ENCODE measurements around the gene EMILIN3.

The EMILIN3 gene

GRCh38 chr20:41395667-41396664 is 29.3 kb upstream of the EMILIN3 start:
- POLR2A ChIA-PET: no interaction called here
- Histone ChIP-seq H3K27ac (ENCODE audit: insufficient read depth in 1 of 2, low read depth in 1 of 2, low read length in 2 of 2, poor library complexity in 1 of 2, severe bottlenecking in 2 of 2) (no peak overlapping the region), H3K27me3 (replicated peaks in 2 of 5; ENCODE audit: control insufficient read depth in 4 of 5, insufficient read depth in 5 of 5, low read length in 4 of 5) (peaks cover 0 to 7% (median 3%) of the 10 kb centered on the region in 5 experiments), H3K36me3 (ENCODE audit: control insufficient read depth in 4 of 4, insufficient read depth in 4 of 4, low read length in 3 of 4) (no peaks in the 10 kb centered on the region), H3K4me1 (ENCODE audit: control extremely low read depth in 1 of 4, control insufficient read depth in 4 of 4, insufficient read depth in 4 of 4, low read length in 3 of 4) (no peaks in the 10 kb centered on the region), H3K9me3 (ENCODE audit: control extremely low read depth in 1 of 5, control insufficient read depth in 4 of 5, insufficient read depth in 2 of 5, low read depth in 1 of 5, low read length in 4 of 5) (no peaks in the 10 kb centered on the region), H3K4me3 (ENCODE audit: control insufficient read depth in 1 of 7, extremely low read depth in 1 of 7, insufficient read depth in 4 of 7, low read depth in 2 of 7, low read length in 6 of 7) (no peak overlapping the region)
- WGBS (ENCODE audit: insufficient coverage): 82% methylated on average over 8 of the region's 18 CpGs
- CTCF ChIA-PET: no interaction called here
- DNase-seq: no peak

GRCh38 chr20:41394931-41395666 is 28.5 kb upstream of the EMILIN3 start:
- H3K4me1 ChIP-seq (ENCODE audit: control extremely low read depth in 1 of 4, control insufficient read depth in 4 of 4, insufficient read depth in 4 of 4, low read length in 3 of 4): no peaks in the 10 kb centered on the region
- no peak for DNase-seq
- H3K36me3 ChIP-seq (ENCODE audit: control insufficient read depth in 4 of 4, insufficient read depth in 4 of 4, low read length in 3 of 4): no peaks in the 10 kb centered on the region
- peaks cover 0 to 7% (median 3%) of the 10 kb centered on the region in 5 experiments for H3K27me3 ChIP-seq (replicated peaks in 2 of 5; ENCODE audit: control insufficient read depth in 4 of 5, insufficient read depth in 5 of 5, low read length in 4 of 5)
- CTCF ChIA-PET: no interaction called here
- H3K4me3 ChIP-seq (ENCODE audit: control insufficient read depth in 1 of 7, extremely low read depth in 1 of 7, insufficient read depth in 4 of 7, low read depth in 2 of 7, low read length in 6 of 7): no peak overlapping the region
- H3K27ac ChIP-seq (ENCODE audit: insufficient read depth in 1 of 2, low read depth in 1 of 2, low read length in 2 of 2, poor library complexity in 1 of 2, severe bottlenecking in 2 of 2): no peak overlapping the region
- POLR2A ChIA-PET: no interaction called here
- 96% methylated on average over 7 of the region's 9 CpGs for WGBS (ENCODE audit: insufficient coverage)
- H3K9me3 ChIP-seq (ENCODE audit: control extremely low read depth in 1 of 5, control insufficient read depth in 4 of 5, insufficient read depth in 2 of 5, low read depth in 1 of 5, low read length in 4 of 5): no peaks in the 10 kb centered on the region

DNA sequence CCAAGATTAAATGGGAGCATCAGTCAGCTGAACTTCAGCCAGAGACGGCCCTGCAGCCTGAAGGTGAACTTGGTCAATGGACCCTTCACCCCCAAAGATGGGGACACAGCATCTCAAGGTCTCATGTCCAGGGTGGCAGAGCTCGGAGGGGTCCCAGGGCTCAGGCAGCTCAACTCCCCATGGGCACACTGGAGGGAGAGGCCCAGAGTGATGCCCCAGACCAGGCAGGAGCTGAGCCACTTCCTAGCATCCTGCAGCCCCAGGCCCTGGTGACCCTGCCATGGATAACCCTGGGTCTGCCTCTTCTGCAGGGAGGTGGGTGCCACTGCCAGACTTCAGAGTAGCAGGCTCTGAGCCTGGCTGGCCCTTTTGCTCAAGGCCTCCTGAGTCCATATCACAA is 27.5 kb upstream of the EMILIN3 start:
- no peak overlapping the region for H3K4me3 ChIP-seq (ENCODE audit: control insufficient read depth in 1 of 7, extremely low read depth in 1 of 7, insufficient read depth in 4 of 7, low read depth in 2 of 7, low read length in 6 of 7)
- CTCF ChIA-PET: interaction anchor here (1.0 kb wide), 1 partner anchor 16 kb away, joined by 3 read pairs; no protein-coding TSS in a partner anchor
- H3K36me3 ChIP-seq (ENCODE audit: control insufficient read depth in 4 of 4, insufficient read depth in 4 of 4, low read length in 3 of 4): no peaks in the 10 kb centered on the region
- 86% methylated on average over 2 of the region's 2 CpGs for WGBS (ENCODE audit: insufficient coverage)
- DNase-seq: no peak
- H3K4me1 ChIP-seq (ENCODE audit: control extremely low read depth in 1 of 4, control insufficient read depth in 4 of 4, insufficient read depth in 4 of 4, low read length in 3 of 4): no peaks in the 10 kb centered on the region
- POLR2A ChIA-PET: no interaction called here
- H3K27me3 ChIP-seq (replicated peaks in 2 of 5; ENCODE audit: control insufficient read depth in 4 of 5, insufficient read depth in 5 of 5, low read length in 4 of 5): peaks cover 0 to 7% (median 3%) of the 10 kb centered on the region in 5 experiments
- no peaks in the 10 kb centered on the region for H3K9me3 ChIP-seq (ENCODE audit: control extremely low read depth in 1 of 5, control insufficient read depth in 4 of 5, insufficient read depth in 2 of 5, low read depth in 1 of 5, low read length in 4 of 5)
- no peak overlapping the region for H3K27ac ChIP-seq (ENCODE audit: insufficient read depth in 1 of 2, low read depth in 1 of 2, low read length in 2 of 2, poor library complexity in 1 of 2, severe bottlenecking in 2 of 2)

- H3K27me3 ChIP-seq (replicated peaks in 2 of 5; ENCODE audit: control insufficient read depth in 4 of 5, insufficient read depth in 5 of 5, low read length in 4 of 5): peaks cover 0 to 7% (median 3%) of the 10 kb centered on the region in 5 experiments
- no peak overlapping the region for H3K27ac ChIP-seq (ENCODE audit: insufficient read depth in 1 of 2, low read depth in 1 of 2, low read length in 2 of 2, poor library complexity in 1 of 2, severe bottlenecking in 2 of 2)
- POLR2A ChIA-PET: no interaction called here
- H3K4me3 ChIP-seq (ENCODE audit: control insufficient read depth in 1 of 7, extremely low read depth in 1 of 7, insufficient read depth in 4 of 7, low read depth in 2 of 7, low read length in 6 of 7): no peak overlapping the region
- H3K9me3 ChIP-seq (ENCODE audit: control extremely low read depth in 1 of 5, control insufficient read depth in 4 of 5, insufficient read depth in 2 of 5, low read depth in 1 of 5, low read length in 4 of 5): no peaks in the 10 kb centered on the region
- H3K4me1 ChIP-seq (ENCODE audit: control extremely low read depth in 1 of 4, control insufficient read depth in 4 of 4, insufficient read depth in 4 of 4, low read length in 3 of 4): no peaks in the 10 kb centered on the region
- WGBS (ENCODE audit: insufficient coverage): no CpG with 5 or more reads among the region's 3 CpGs
- no peak for DNase-seq
- CTCF ChIA-PET: interaction anchor here (1.0 kb wide), 1 partner anchor 17 kb away, joined by 3 read pairs; no protein-coding TSS in a partner anchor
- H3K36me3 ChIP-seq (ENCODE audit: control insufficient read depth in 4 of 4, insufficient read depth in 4 of 4, low read length in 3 of 4): no peaks in the 10 kb centered on the region
Measured at GRCh38 chr20:41393705-41394066, 27.1 kb upstream of the EMILIN3 start.

DNA sequence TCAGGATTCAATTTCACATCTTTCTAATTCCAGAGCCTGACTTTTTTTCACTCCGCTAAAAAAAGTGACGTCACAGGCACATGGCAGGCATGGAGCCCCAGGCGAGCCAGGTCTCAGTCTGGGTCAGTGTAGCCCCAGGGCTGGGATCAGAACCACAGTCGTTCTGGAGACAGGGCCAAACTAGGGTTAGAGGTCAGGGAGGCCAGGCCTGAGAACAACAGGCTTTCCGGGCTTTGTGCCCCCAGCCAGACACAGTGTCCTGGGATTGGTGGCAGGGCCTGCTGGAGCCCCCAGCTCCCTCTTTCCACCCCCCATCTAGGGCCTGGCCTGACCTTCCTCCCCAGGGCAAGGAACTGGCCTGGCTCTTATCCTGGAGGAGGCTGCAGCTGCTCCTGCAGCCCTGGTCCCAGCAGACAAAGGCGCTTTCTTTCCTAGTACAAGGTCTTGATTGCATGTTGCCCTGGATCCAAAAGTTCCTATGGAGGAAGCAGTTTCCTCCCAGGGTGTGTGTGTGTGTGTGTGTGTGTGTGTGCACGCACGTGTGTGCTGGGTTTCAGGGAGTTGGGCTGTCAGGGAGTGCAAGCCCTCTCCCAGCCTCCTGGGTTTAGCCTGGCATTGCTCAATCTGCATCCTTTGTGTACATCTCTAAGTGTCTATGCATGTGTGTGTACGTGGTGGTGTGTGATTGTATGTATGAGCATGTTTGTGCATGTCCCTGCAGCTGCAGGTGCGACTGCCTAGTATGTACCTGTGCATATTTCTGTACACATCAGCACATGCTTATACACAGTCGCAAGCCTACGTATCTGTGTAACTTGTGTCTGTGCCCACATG is 26.5 kb upstream of the EMILIN3 start:
- ChIA-PET CTCF (interaction anchor here (1.0 kb wide), 1 partner anchor 17 kb away, joined by 3 read pairs; no protein-coding TSS in a partner anchor), POLR2A (no interaction called here)
- Histone ChIP-seq H3K4me3 (ENCODE audit: control insufficient read depth in 1 of 7, extremely low read depth in 1 of 7, insufficient read depth in 4 of 7, low read depth in 2 of 7, low read length in 6 of 7) (no peak overlapping the region), H3K36me3 (ENCODE audit: control insufficient read depth in 4 of 4, insufficient read depth in 4 of 4, low read length in 3 of 4) (no peaks in the 10 kb centered on the region), H3K27ac (ENCODE audit: insufficient read depth in 1 of 2, low read depth in 1 of 2, low read length in 2 of 2, poor library complexity in 1 of 2, severe bottlenecking in 2 of 2) (no peak overlapping the region), H3K27me3 (replicated peaks in 2 of 5; ENCODE audit: control insufficient read depth in 4 of 5, insufficient read depth in 5 of 5, low read length in 4 of 5) (peaks cover 0 to 9% (median 3%) of the 10 kb centered on the region in 5 experiments), H3K9me3 (ENCODE audit: control extremely low read depth in 1 of 5, control insufficient read depth in 4 of 5, insufficient read depth in 2 of 5, low read depth in 1 of 5, low read length in 4 of 5) (no peaks in the 10 kb centered on the region), H3K4me1 (ENCODE audit: control extremely low read depth in 1 of 4, control insufficient read depth in 4 of 4, insufficient read depth in 4 of 4, low read length in 3 of 4) (no peaks in the 10 kb centered on the region)
- WGBS (ENCODE audit: insufficient coverage): 93% methylated on average over 3 of the region's 12 CpGs
- DNase-seq: no peak

GRCh38 chr20:41392295-41392694 is 25.7 kb upstream of the EMILIN3 start:
- Histone ChIP-seq H3K27me3 (replicated peaks in 2 of 5; ENCODE audit: control insufficient read depth in 4 of 5, insufficient read depth in 5 of 5, low read length in 4 of 5) (peaks cover 0 to 11% (median 7%) of the 10 kb centered on the region in 5 experiments), H3K9me3 (ENCODE audit: control extremely low read depth in 1 of 5, control insufficient read depth in 4 of 5, insufficient read depth in 2 of 5, low read depth in 1 of 5, low read length in 4 of 5) (no peaks in the 10 kb centered on the region), H3K4me1 (ENCODE audit: control extremely low read depth in 1 of 4, control insufficient read depth in 4 of 4, insufficient read depth in 4 of 4, low read length in 3 of 4) (no peaks in the 10 kb centered on the region), H3K4me3 (ENCODE audit: control insufficient read depth in 1 of 7, extremely low read depth in 1 of 7, insufficient read depth in 4 of 7, low read depth in 2 of 7, low read length in 6 of 7) (no peak overlapping the region), H3K36me3 (ENCODE audit: control insufficient read depth in 4 of 4, insufficient read depth in 4 of 4, low read length in 3 of 4) (no peaks in the 10 kb centered on the region), H3K27ac (ENCODE audit: insufficient read depth in 1 of 2, low read depth in 1 of 2, low read length in 2 of 2, poor library complexity in 1 of 2, severe bottlenecking in 2 of 2) (no peak overlapping the region)
- ChIA-PET POLR2A (no interaction called here), CTCF (no interaction called here)
- WGBS (ENCODE audit: insufficient coverage): 86% methylated on average over 1 of the region's 1 CpG
- DNase-seq: no peak

All from common myeloid progenitor, CD34-positive (primary cell).